ENCODE measurements around the gene ZNF155.
A peak's percentile ranks its signal among the peaks of the same experiment; 100 is the strongest.

The ZNF155 gene

DNA sequence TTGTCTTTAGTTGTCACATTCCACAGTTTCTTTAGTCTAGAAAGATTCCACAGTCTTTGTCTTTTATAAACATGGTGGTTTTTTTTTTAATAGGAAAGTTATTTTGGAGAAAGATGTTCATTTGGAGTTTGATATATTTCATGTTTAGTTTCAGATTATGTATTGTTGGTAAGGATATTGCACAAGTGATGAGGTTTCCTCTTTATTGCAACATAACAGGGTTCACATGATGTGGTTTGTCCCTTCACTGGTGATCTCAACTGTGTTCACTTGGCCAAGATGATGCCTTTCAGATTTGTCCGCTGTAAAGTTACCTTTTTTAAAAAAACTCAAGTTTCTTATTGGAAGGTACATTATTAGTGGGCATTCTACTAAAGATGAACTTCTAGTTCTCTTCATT, 22.0 kb downstream of the ZNF155 start:
- no peak for DNase-seq (ENCODE audit: low read depth)

DNA sequence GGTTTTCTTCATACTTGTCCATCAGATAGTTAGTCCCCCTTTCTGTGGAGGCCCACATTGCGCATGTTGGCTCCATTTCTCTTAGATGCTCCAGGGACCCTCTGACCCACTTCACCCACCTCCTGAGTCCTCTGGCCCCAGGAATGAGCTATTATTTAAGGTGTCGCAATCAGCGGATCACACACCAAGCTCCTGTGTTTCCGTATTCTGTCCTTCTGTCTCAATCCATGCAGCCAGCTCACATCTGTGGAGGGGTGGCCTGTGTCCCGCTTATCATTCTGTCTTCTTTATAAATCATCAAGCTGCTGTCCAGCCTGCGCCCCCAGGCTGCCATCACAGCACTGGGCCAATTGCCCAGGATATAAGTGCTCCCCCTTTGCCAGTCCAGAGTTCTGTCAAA, 23.5 kb downstream of the ZNF155 start:
- DNase-seq (ENCODE audit: low read depth): no peak

DNA sequence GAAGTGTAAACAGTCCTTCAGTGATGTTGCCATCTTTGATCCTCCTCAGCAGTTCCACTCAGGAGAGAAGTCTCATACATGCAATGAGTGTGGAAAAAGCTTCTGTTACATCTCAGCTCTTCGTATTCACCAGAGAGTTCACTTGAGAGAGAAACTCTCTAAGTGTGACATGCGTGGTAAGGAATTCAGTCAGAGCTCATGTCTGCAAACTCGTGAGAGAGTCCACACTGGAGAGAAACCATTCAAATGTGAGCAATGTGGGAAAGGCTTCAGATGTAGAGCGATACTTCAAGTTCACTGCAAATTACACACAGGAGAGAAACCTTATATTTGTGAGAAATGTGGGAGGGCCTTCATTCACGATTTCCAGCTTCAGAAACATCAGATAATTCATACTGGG, 26.5 kb downstream of the ZNF155 start:
- DNase-seq (ENCODE audit: low read depth): no peak

DNA sequence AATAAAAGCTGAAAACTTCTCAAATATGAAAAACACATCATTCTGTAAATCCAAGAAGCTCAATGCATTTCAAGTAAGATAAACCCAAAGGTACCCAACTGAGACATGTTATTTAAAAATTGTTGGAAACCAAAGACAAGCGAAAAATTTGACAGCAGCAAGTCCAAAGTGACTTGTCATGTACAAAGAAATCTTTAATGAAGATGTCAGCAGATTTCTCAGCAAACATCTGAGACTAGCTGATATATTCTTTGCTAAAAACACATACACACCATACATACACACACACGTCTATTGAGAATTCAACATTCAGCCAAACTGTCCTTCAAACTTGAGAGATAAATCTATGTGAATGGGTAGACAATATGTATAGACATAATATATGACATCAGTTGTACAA, 35.5 kb downstream of the ZNF155 start:
- DNase-seq (ENCODE audit: low read depth): no peak

DNA sequence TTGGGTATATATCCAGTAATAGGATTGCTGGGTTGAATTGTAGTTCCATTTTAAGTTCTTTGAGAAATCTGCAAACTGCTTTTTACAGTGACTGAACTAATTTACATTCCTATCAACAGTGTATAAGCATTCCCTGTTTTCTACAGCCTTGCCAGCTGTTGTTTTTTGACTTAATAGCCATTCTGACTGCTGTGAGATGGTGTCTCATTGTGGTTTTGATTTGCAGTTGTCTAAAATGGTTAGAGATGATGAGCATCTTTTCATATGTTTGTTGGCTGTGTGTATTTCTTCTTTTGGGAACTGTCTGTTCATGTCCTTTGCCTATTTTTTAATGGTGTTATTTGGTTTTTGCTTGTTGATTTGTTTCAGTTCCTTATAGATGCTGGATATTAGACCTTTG, 37.2 kb downstream of the ZNF155 start:
- no peak for DNase-seq (ENCODE audit: low read depth)

DNA sequence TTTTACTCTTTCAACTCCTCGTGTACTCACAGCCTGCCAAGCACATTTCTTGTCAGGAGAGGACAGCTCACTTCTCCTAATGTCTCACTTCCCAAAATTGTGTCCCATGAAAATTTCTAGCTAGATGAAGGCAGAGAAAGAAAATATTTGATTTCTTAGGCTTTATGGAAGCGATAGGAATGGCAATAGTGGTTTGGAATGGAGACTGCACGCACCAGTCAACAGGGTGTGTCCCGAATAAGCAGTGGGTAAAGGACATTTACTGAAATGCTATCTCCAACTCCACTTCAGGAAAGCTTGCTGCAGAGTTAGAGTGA, 40.9 kb downstream of the ZNF155 start:
- no peak for DNase-seq (ENCODE audit: low read depth)

DNA sequence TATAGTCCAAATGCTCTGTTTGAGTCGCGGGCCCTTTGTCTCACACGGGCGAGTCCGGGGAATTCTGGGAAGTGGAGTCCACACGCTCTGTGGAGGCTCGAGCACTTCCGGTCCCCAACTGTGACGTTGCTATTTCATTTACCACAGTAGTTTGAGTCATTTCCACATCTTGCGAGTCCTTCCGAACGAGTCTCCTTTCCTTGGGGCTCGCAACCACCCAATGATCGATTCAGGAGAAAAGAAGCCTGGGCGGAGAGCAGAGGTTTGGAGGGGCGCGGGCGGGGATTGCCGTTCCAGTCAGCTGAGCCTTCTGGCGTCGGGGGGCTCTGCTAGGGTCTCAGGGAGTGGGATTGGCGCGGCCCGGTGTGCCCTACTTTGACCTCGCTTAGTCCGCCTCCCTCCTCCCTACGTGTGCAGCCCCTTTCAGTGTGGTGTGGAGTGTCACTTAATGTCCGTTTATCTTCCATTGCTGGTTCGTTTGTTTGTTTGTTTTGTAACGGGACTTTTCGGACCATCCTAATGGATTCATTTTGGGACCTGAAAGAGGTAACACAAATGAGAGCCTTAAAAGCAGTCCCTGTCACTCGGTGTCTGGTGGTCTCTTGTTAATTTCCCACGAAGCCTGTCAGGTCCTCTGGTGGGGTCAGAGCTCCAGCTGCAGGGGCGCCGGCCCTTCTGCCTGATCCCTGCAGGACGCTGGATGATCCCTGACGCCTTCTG, 41.4 kb downstream of the ZNF155 start, which contains the start of gene ZNF222:
TSS of gene ZNF222 (plus strand) at position 163 of the 720 bp plus-strand sequence. CDS start at position 221, 58 bp downstream.
- peak; percentile 51 for DNase-seq (ENCODE audit: low read depth)

DNA sequence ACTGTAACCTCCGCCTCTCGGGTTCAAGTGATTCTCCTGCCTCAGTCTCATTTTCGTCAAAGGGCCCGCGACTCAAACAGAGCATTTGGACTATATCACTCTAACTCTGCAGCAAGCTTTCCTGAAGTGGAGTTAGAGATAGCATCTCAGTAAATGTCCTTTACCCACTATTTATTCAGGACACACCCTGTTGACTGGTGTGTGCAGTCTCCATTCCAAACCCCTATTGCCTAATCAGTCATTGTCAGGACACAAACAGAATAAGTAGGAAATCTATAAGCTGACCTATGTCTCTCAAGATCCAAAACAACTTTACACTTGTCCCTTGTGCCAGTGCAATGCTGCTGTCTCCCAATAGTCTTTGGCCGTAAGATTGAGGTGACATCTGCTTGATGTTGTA, 42.6 kb downstream of the ZNF155 start:
- DNase-seq (ENCODE audit: low read depth): no peak

DNA sequence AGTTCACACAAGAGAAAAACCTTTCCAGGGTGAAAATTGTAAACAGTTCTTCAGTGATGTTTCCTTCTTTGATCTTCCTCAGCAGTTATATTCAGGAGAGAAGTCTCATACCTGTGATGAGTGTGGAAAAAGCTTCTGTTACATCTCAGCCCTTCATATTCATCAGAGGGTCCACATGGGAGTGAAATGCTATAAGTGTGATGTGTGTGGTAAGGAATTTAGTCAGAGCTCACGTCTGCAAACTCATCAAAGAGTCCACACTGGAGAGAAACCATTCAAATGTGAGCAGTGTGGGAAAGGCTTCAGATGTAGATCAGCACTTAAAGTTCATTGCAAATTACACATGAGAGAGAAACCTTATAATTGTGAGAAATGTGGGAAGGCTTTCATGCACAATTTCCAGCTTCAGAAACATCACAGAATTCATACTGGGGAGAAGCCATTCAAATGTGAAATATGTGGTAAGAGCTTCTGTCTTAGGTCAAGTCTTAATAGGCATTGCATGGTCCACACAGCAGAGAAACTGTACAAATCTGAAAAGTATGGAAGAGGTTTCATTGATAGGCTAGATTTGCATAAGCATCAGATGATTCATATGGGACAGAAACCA, 48.1 kb downstream of the ZNF155 start:
- DNase-seq (ENCODE audit: low read depth): no peak

DNA sequence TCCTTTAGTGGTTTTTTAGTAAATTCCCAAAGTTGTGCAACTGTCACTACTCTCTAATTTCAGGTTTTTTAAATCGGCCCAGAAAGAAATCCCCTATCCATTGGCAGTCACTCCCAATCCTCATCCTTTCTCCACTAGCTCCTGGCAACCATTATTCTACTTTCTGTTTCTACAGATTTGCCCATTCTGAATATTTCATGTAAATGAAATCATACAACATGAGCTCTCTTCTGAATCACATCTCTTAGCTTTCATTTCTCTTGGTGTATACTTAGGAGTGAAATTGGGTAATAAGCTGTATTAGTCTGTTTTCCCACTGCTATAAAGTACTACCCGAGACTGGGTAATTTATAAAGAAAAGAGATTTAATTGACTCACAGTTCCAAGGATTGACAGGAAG, 58.2 kb downstream of the ZNF155 start:
- no peak for DNase-seq (ENCODE audit: low read depth)
